Colonic mucosa (tissue), 4 donors: ENCODE measurements around the gene USP22. TPM values are rescaled to one million over a fixed set of nuclear protein-coding genes. Genes with fewer than 3 reads are reported as not detected.

Experiments used
- DNase-seq: peaks from one replicate; pipeline ENCODE4 v3.0.0-alpha.2; 2020
- H3K27ac ChIP-seq: fragments of 200-600 bp; one replicate; pipeline ENCODE4 v1.8.0; 2021
- H3K27me3 ChIP-seq: fragments of 200-600 bp; one replicate; pipeline ENCODE4 v1.8.0; 2021
- H3K36me3 ChIP-seq: fragments of 200-600 bp; one replicate; pipeline ENCODE4 v1.8.0; 2021
- H3K4me1 ChIP-seq: fragments of 200-600 bp; one replicate; pipeline ENCODE4 v1.8.0; 2021; ENCODE audit warnings: mild to moderate bottlenecking
- H3K4me3 ChIP-seq: fragments of 200-600 bp; one replicate; pipeline ENCODE4 v1.8.0; 2021
- H3K9ac ChIP-seq, 2 donors: one replicate each; pipeline ENCODE4 v1.7.0; 2013; ENCODE audit warnings: control low read depth in 2 of 2, low read depth in 2 of 2, low read length in 2 of 2
- H3K9me3 ChIP-seq: fragments of 200-600 bp; one replicate; pipeline ENCODE4 v1.8.0; 2021
- CTCF ChIP-seq: fragments of 200-600 bp; IDR thresholded peaks from one replicate; pipeline ENCODE4 v1.8.0; 2022; ENCODE audit warnings: antibody characterized with exemption, mild to moderate bottlenecking
- intact Hi-C: fragments of 100-400 bp; cut with DNase I; formaldehyde crosslinking; loops from one replicate; pipeline ENCODE4 v1.14.1; 2022
- total RNA-seq, 2 donors: library from RNA; stranded (reverse); fragmentation: NEBNext Ultra II Directional in 1 of 2; extraction: Animal tissue kit (Norgen Biotek cat#: 25700) in 1 of 2; gene quantifications; one replicate each; pipeline ENCODE4 v1.2.1, GENCODE V29; 2021
- donor health status: healthy.
- donor health status: DM: no; HTN: no; CAD: no.
- donor health status: DM: no; HTN: no; CAD: no.

USP22 gene
- total RNA-seq, 2 donors from 2014 or later, result 174 to 190 TPM

- H3K27me3 ChIP-seq, result no peaks in the 10 kb centered on the region
- H3K27ac ChIP-seq, result no peak overlapping the region
- no peaks in the 10 kb centered on the region for H3K4me1 ChIP-seq
- H3K4me3 ChIP-seq, result no peak overlapping the region
- H3K9ac ChIP-seq, result no peak overlapping the region
- TF ChIP-seq CTCF, result no peak
- no peak for DNase-seq
- H3K9me3 ChIP-seq, result no peaks in the 10 kb centered on the region
- peaks cover 19% of the 10 kb centered on the region for H3K36me3 ChIP-seq
- intact Hi-C loops, result no loop called here
Measured at GRCh38 chr17:21024024-21024423, 18.8 kb downstream of the USP22 start.

GRCh38 chr17:21021208-21021803 lies 21.5 kb downstream of the USP22 start:
- Histone ChIP-seq H3K27me3 (no peaks in the 10 kb centered on the region), H3K27ac (no peak overlapping the region), H3K9me3 (no peaks in the 10 kb centered on the region), H3K9ac (no peak overlapping the region), H3K4me1 (no peaks in the 10 kb centered on the region), H3K36me3 (peaks cover 42% of the 10 kb centered on the region), H3K4me3 (no peak overlapping the region)
- no peak for DNase-seq
- intact Hi-C loops, result no loop called here
- TF ChIP-seq CTCF, result no peak

- no peak overlapping the region for H3K9ac ChIP-seq
- H3K27ac ChIP-seq, result no peak overlapping the region
- peaks cover 49% of the 10 kb centered on the region for H3K36me3 ChIP-seq
- intact Hi-C loops, result no loop called here
- H3K4me3 ChIP-seq, result no peak overlapping the region
- H3K27me3 ChIP-seq, result no peaks in the 10 kb centered on the region
- no peak for TF ChIP-seq CTCF
- no peaks in the 10 kb centered on the region for H3K4me1 ChIP-seq
- no peaks in the 10 kb centered on the region for H3K9me3 ChIP-seq
- DNase-seq, result no peak
Measured at GRCh38 chr17:21020622-21021021, 22.2 kb downstream of the USP22 start.

- no peak for TF ChIP-seq CTCF
- no peaks in the 10 kb centered on the region for H3K9me3 ChIP-seq
- H3K4me1 ChIP-seq, result no peaks in the 10 kb centered on the region
- no peaks in the 10 kb centered on the region for H3K27me3 ChIP-seq
- peaks cover 54% of the 10 kb centered on the region for H3K36me3 ChIP-seq
- H3K4me3 ChIP-seq, result no peak overlapping the region
- no peak for DNase-seq
- intact Hi-C loops, result no loop called here
- H3K9ac ChIP-seq, result no peak overlapping the region
- no peak overlapping the region for H3K27ac ChIP-seq
Measured at GRCh38 chr17:21019976-21020586, 22.7 kb downstream of the USP22 start.

GRCh38 chr17:21018894-21019293 lies 23.9 kb downstream of the USP22 start:
- intact Hi-C loops, result no loop called here
- no peak for DNase-seq
- no peaks in the 10 kb centered on the region for H3K4me1 ChIP-seq

More at GRCh38 chr17:21018894-21019293, 23.9 kb downstream of the USP22 start:
- Histone ChIP-seq H3K27ac (no peak overlapping the region), H3K27me3 (no peaks in the 10 kb centered on the region), H3K4me3 (no peak overlapping the region), H3K9ac (no peak overlapping the region), H3K36me3 (peaks cover 64% of the 10 kb centered on the region), H3K9me3 (no peaks in the 10 kb centered on the region)
- TF ChIP-seq CTCF, result no peak
